HG03095 (cell line): ENCODE measurements around the gene LMAN1L.

ENCODE experiments used
- ATAC-seq: cut with Tn5 transposase; IDR thresholded peaks from one replicate; pipeline ENCODE4 v1.9.1; 2021; ENCODE audit warnings: moderate library complexity; ENCODE audit not compliant: unreplicated experiment

The LMAN1L gene

GRCh38 chr15:74815121-74815934 lies 2.7 kb downstream of the LMAN1L start:
- ATAC-seq, result no peak

GRCh38 chr15:74815961-74816360 lies 3.3 kb downstream of the LMAN1L start:
- no peak for ATAC-seq

GRCh38 chr15:74816624-74817369 lies 4.2 kb downstream of the LMAN1L start:
- no peak for ATAC-seq

DNA sequence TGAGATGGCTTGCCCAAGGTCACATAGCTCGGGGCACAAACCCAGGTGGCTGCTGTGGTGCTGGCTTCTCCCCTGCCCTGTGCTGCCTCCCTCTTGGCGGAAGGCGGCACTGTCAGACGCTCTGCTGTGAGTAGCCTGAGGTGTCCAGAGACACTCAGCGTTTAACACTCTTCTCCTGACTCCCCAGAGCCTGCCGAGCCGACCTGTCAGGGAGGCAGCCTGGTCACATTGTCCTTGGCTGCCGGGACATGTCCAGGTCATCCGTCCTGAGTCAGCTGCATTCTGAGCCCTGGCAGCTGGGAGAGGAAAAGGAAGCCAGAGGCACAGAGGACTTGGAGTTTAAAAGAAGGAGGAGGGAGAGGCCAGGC lies 4.7 kb downstream of the LMAN1L start:
- ATAC-seq, result no peak

DNA sequence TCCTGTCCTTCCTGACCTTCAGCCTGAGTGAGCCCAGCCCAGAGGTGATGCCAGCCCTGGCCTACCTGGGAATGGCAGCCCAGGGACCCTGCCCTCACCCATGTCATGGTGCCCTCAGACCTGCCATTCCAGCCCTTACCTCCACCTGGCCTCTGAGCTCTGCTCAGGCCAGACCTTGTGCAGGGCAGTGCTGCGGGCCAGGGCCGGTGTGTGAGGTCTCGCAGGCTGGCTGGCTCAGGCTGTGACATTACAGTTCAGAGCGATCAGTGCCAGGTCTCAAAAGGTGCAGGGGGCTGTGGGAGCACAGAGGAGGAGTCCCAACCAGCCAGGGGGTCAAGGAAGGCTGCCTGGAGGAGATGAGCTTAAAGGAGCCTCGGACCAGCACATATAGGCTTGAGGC lies 7.4 kb downstream of the LMAN1L start:
- ATAC-seq, result no peak

DNA sequence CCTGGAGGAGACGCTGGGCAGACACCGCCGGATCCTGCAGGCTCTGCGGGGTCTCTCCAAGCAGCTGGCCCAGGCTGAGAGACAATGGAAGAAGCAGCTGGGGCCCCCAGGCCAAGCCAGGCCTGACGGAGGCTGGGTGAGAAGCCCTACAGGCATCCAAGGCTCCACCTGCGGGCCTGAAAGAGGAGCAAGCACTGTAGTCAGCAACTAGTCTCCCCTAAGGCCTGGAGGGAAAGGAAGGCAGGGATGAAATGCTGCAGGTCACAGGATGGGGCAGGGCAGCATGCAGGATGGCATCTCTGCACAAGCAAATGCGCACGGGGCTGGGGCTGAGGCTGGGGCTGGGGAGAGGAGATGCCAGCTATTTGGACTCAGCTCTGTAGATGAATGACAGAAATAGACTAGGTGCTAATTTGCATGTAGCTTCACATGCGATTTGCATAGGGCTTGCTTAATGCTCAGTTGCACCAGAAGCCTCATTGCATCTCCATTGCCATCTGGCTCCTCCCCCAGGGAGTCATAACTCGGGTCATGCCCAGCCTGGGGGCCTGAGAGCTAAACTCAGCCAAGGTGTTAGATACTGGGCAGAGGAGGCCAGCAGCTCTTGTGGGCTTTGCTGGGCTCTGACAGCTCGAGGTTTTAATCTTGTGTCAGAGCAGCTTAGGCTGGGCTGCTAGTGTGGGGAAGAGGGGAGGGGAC lies 8.6 kb downstream of the LMAN1L start:
- ATAC-seq, result peak; percentile 55

- ATAC-seq, result no peak
Observed at GRCh38 chr15:74821790-74822158, 9.1 kb downstream of the LMAN1L start.

GRCh38 chr15:74822233-74822632 lies 9.6 kb downstream of the LMAN1L start:
- ATAC-seq, result no peak

DNA sequence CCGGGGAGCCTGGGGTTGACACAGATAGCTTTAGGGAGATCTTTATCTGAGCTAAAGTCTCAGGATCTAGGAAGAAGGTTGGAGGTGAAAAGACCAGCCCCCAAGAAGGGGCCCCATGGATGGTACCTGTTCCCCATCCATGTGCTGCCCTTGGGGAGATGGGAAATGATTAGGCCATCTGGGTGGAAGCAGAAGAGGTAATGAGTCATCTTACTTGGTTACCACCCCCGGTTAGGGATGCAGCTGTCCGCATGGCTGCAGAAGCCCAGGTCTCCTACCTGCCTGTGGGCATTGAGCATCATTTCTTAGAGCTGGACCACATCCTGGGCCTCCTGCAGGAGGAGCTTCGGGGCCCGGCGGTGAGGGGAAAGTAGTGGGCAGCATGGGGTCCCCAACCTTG lies 10.7 kb downstream of the LMAN1L start:
- no peak for ATAC-seq

GRCh38 chr15:74824976-74825375 lies 12.3 kb downstream of the LMAN1L start:
- no peak for ATAC-seq

- no peak for ATAC-seq
Observed at GRCh38 chr15:74825866-74826265, 13.2 kb downstream of the LMAN1L start.

GRCh38 chr15:74826364-74826819 lies 13.8 kb downstream of the LMAN1L start, which contains the start of gene CPLX3:
TSS of gene CPLX3 (plus strand) at chr15:74826627. CDS start at chr15:74826704, 77 bp downstream.
- no peak for ATAC-seq

DNA sequence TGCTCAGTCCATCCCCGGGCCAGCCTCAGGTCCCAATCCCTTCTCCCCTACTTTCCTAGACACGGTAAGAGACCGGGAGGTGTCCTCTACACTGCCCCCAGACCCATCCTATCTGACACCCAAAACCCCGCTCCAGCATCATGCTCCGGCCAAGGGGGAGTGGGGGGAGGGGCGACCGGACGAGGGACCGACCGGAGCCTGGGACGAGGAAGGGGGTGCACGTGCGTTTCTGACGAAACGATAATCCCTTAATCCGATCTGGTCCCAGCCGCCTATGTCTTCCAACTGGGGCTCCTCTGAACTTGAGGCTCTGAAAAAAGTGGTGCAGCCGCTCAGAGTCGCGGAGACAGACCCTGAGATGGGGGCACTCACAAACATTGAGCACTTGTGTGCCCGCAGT lies 14.3 kb downstream of the LMAN1L start:
- no peak for ATAC-seq

GRCh38 chr15:74827614-74828013 lies 15.0 kb downstream of the LMAN1L start:
- no peak for ATAC-seq

DNA sequence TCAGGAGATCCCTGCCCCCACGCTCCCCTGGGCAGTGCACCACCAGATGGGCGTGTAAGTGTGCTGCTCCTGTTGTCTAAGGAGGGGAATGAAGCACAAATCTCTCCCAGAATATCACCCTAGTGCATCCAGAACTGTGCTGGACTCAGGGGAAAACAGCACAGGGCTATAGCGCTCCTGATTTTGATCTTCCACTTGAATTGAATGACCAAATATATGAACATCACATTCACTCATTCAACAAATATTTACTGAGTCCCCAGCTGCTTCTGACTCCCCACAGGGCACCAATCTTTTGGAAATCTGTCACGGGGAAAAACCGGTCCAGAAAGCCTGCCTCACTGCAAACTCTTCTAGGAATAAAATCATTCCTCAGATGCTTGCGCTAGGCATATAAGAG lies 16.2 kb downstream of the LMAN1L start:
- ATAC-seq, result no peak

- ATAC-seq, result no peak
Observed at GRCh38 chr15:74829486-74829885, 16.9 kb downstream of the LMAN1L start.

DNA sequence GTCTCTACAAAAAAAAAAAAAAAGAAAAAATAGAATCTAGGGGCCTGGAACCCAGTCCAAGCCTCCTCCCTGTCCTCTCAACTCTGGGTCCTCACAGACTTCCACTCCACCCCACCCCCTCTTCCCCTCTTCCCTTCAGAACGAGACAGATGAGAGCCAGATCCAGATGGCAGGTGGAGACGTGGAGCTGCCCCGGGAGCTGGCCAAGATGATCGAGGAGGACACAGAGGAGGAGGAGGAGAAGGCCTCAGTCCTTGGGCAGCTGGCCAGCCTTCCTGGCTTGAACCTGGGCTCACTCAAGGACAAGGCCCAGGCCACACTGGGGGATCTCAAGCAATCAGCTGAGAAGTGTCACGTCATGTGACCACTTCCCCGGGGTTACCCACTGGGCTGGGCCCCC lies 17.4 kb downstream of the LMAN1L start:
- ATAC-seq, result no peak

DNA sequence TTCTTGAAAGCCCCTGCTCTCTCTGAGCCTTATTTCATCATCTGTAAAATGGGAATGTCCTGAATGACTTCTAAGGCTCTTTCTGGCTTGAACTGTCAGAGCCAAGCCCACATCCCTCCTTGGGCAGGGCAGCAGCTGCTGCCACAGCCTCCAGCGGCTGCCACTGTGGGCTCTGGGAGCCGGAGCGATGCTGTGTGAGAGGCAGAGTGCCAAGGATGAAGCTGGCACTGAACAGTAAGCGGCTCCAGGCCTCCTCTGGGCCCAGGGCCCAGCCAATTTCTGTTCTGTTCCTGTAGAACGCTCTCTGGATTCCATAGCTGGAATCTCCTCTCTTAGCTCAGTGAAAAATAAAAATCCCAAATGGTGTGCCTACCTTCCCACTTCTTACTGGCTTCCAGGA lies 18.2 kb downstream of the LMAN1L start:
- ATAC-seq, result no peak

DNA sequence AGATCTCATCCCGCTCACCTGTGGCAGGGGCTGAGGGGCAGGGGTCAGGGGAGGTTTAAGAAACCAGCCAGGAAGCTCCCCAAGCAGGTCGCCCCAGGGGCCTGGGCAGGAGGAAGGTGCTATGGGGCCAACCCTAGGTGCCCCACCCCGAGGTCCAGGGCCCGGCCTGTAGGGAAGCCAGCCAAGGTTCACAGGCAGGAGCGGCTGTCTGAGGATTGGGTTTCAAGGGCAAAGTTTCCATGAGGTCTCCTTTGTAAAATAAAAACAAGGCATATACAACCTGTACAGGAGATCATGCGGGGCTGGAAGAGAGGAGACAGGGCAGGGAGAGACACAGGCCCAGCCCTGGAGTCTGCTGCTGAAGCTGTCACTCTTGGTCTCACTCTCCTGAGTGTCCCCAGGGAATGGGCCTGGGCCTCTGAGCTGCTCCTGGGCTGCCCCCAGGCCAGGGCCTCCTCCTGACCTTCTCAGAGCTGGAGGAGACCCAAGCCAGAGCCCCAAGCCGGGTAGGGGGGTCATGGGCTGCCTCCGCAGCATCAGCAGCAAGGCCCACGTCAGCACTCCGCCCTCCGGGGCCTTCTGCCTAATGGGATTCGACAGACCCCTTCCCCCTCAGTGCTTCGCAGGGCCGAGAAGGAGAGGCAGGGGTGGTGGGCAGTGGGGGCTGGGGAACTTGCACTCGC lies 19.3 kb downstream of the LMAN1L start:
- no peak for ATAC-seq

DNA sequence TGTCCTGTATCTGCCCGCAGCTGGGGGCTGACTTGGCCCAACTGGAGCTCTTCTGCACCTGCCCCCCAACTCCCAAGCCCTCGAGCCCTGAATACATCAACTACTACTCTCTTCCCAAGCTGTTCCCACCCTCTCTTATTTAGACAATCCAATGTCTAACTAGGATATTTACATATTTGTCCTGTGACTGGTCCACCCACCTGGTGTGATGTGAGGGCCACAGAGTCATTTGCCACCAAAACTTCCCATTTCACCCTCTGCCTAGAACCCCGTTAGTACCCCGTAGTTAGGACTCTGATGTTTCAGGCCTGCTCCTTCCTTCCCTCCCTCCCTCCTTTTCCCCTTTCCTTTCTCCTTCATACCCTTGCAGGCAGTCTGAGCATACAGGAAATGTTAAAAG lies 20.2 kb downstream of the LMAN1L start:
- no peak for ATAC-seq
